Keratinocyte (primary cell): ENCODE measurements around the gene FMN1. TPM values are rescaled to one million over a fixed set of nuclear protein-coding genes. Genes with fewer than 3 reads are reported as not detected.

Experiments used
- DNase-seq: peaks from one replicate; pipeline ENCODE4 v3.0.0-alpha.2; 2011; ENCODE audit warnings: low read depth, missing footprints, low spot score
- FAIRE-seq: peaks from 2 replicates; lab custom pipeline; 2011; peaks lifted over from hg19 to GRCh38; lab: Jason Lieb, UNC
- H2AFZ ChIP-seq: 2 replicates; pipeline ENCODE4 v1.6.0; 2012; ENCODE audit warnings: low read length, control low read depth, inconsistent platforms; ENCODE audit not compliant: control insufficient read depth
- H3K27ac ChIP-seq: 2 replicates; pipeline ENCODE4 v1.5.1; 2011; ENCODE audit warnings: low read length; ENCODE audit not compliant: control insufficient read depth, insufficient read depth
- H3K27me3 ChIP-seq: 3 replicates; pipeline ENCODE4 v1.6.0; 2011; ENCODE audit warnings: low read length; ENCODE audit not compliant: control insufficient read depth, insufficient read depth; ENCODE audit errors: extremely low read depth
- H3K36me3 ChIP-seq, 2 experiments: 2 replicates in 1 of 2; 3 replicates in 1 of 2; pipeline ENCODE4 v1.5.1; 2011; ENCODE audit warnings: low read length in 2 of 2, mild to moderate bottlenecking in 1 of 2; ENCODE audit not compliant: control insufficient read depth in 2 of 2, insufficient read depth in 2 of 2; ENCODE audit errors: extremely low read depth in 1 of 2
- H3K4me1 ChIP-seq: 3 replicates; pipeline ENCODE4 v1.5.1; 2011; ENCODE audit warnings: low read length; ENCODE audit not compliant: control insufficient read depth, insufficient read depth; ENCODE audit errors: extremely low read depth
- H3K4me2 ChIP-seq: 3 replicates; pipeline ENCODE4 v1.6.0; 2011; ENCODE audit warnings: low read depth, low read length; ENCODE audit not compliant: control insufficient read depth, insufficient read depth; ENCODE audit errors: extremely low read depth
- H3K4me3 ChIP-seq, 3 experiments: fragments of 200-600 bp in 1 of 3; sonication (generic) in 1 of 3; 2 replicates in 2 of 3; 3 replicates in 1 of 3; pipeline ENCODE4 v1.5.1; 2011 to 2016; ENCODE audit warnings: low read length in 3 of 3, mild to moderate bottlenecking in 3 of 3, control low read depth in 2 of 3, inconsistent platforms in 1 of 3, low read depth in 1 of 3, mixed read lengths in 1 of 3, mixed run types in 1 of 3, moderate library complexity in 1 of 3; ENCODE audit not compliant: control insufficient read depth in 2 of 3, insufficient read depth in 2 of 3; ENCODE audit errors: extremely low read depth in 1 of 3
- H3K79me2 ChIP-seq: 2 replicates; pipeline ENCODE4 v1.6.0; 2012; ENCODE audit warnings: low read length; ENCODE audit not compliant: control insufficient read depth, insufficient read depth
- H3K9ac ChIP-seq: 3 replicates; pipeline ENCODE4 v1.6.0; 2011; ENCODE audit warnings: low read length; ENCODE audit not compliant: control insufficient read depth, insufficient read depth; ENCODE audit errors: extremely low read depth
- H3K9me1 ChIP-seq: 3 replicates; pipeline ENCODE4 v1.6.0; 2011; ENCODE audit warnings: low read length; ENCODE audit not compliant: control insufficient read depth, insufficient read depth; ENCODE audit errors: extremely low read depth
- H3K9me3 ChIP-seq: 2 replicates; pipeline ENCODE4 v1.5.1; 2012; ENCODE audit warnings: low read depth, low read length; ENCODE audit not compliant: control insufficient read depth
- H4K20me1 ChIP-seq: 3 replicates; pipeline ENCODE4 v1.6.0; 2011; ENCODE audit warnings: low read length; ENCODE audit not compliant: control insufficient read depth, insufficient read depth; ENCODE audit errors: extremely low read depth
- CTCF ChIP-seq, 3 experiments: IDR thresholded peaks in 1 of 3; conservative IDR thresholded peaks in 1 of 3; optimal IDR thresholded peaks in 1 of 3; 2 replicates in 2 of 3; 3 replicates in 1 of 3; pipeline versions ENCODE3 to v1.5.1; 2011; ENCODE audit warnings: low read length in 3 of 3, mild to moderate bottlenecking in 3 of 3, moderate library complexity in 2 of 3, control low read depth in 1 of 3, inconsistent platforms in 1 of 3; ENCODE audit not compliant: insufficient read depth in 2 of 3; ENCODE audit errors: extremely low read depth in 1 of 3
- EZH2 ChIP-seq: IDR thresholded peaks from one replicate; pipeline ENCODE4 v1.6.1; 2012; ENCODE audit warnings: inconsistent platforms, mild to moderate bottlenecking, low read length, moderate library complexity
- dilution Hi-C: fragments of 300-500 bp; cut with MboI; formaldehyde crosslinking; loops from one replicate; pipeline ENCODE4 v1.7.0; 2020; ENCODE audit warnings: low sequenced_read_pairs; ENCODE audit not compliant: extremely low pct_ligation_motif_present
- polyA plus RNA-seq, 5 experiments: library from polyadenylated mRNA; depleted of rRNA in 3 of 5; stranded (reverse) in 3 of 5; stranded (forward) in 1 of 5; unstranded in 1 of 5; fragments of >200 nt; gene quantifications; 1 replicate in 1 of 5; 2 replicates in 3 of 5; 3 replicates in 1 of 5; pipeline versions ENCODE4 v1.2.1 to v1.2.3, GENCODE V29; 2011 to 2012; ENCODE audit warnings: missing spikeins in 2 of 5, low read depth in 1 of 5, low replicate concordance in 1 of 5

Gene FMN1
- polyA plus RNA-seq, 1 donor (not counting 4 experiments of a cell fraction or from before 2014, with no cell fraction given): 0.71 TPM

GRCh38 chr15:32987067-32987466 lies 207.4 kb downstream of the FMN1 start:
- H3K27me3 ChIP-seq: no peaks in the 10 kb centered on the region
- H3K4me3 ChIP-seq: no peak overlapping the region
- no peaks in the 10 kb centered on the region for H3K36me3 ChIP-seq
- no peaks in the 10 kb centered on the region for H4K20me1 ChIP-seq
- no peak for FAIRE-seq
- H3K79me2 ChIP-seq: no peaks in the 10 kb centered on the region
- H3K9me1 ChIP-seq: no peaks in the 10 kb centered on the region
- dilution Hi-C loops: loop anchor here (25.0 kb wide), 1 partner anchor 150 kb away; no protein-coding TSS in a partner anchor
- H3K4me2 ChIP-seq: no peak overlapping the region
- TF ChIP-seq CTCF (optimal IDR thresholded peaks at IDR 0.05 in 1 of 3, IDR thresholded peaks at IDR 0.05 in 1 of 3, conservative IDR thresholded peaks at IDR 0.05 in 1 of 3; ENCODE audit: extremely low read depth in 1 of 3, insufficient read depth in 2 of 3, low read length in 3 of 3) (no peak), EZH2 (no peak)
- no peaks in the 10 kb centered on the region for H3K9me3 ChIP-seq
- no peak for DNase-seq
- H3K9ac ChIP-seq: no peak overlapping the region
- H3K4me1 ChIP-seq: no peaks in the 10 kb centered on the region
- H2AFZ ChIP-seq: no peak overlapping the region
- H3K27ac ChIP-seq: no peak overlapping the region

GRCh38 chr15:32986147-32986546 lies 208.4 kb downstream of the FMN1 start:
- no peaks in the 10 kb centered on the region for H3K9me1 ChIP-seq
- DNase-seq (no peak), FAIRE-seq (no peak)
- no peaks in the 10 kb centered on the region for H3K36me3 ChIP-seq
- H4K20me1 ChIP-seq: no peaks in the 10 kb centered on the region
- H3K4me2 ChIP-seq: no peak overlapping the region
- no peaks in the 10 kb centered on the region for H3K79me2 ChIP-seq
- TF ChIP-seq EZH2: no peak
- TF ChIP-seq CTCF (optimal IDR thresholded peaks at IDR 0.05 in 1 of 3, IDR thresholded peaks at IDR 0.05 in 1 of 3, conservative IDR thresholded peaks at IDR 0.05 in 1 of 3; ENCODE audit: extremely low read depth in 1 of 3, insufficient read depth in 2 of 3, low read length in 3 of 3): no peak
- H2AFZ ChIP-seq: no peak overlapping the region
- dilution Hi-C loops: loop anchor here (25.0 kb wide), 1 partner anchor 149 kb away; no protein-coding TSS in a partner anchor
- no peak overlapping the region for H3K9ac ChIP-seq
- H3K27me3 ChIP-seq: no peaks in the 10 kb centered on the region
- H3K4me3 ChIP-seq: no peak overlapping the region
- no peaks in the 10 kb centered on the region for H3K9me3 ChIP-seq
- no peak overlapping the region for H3K27ac ChIP-seq
- no peaks in the 10 kb centered on the region for H3K4me1 ChIP-seq
